Parathyroid adenoma (tissue), 2 donors: Measurements from ENCODE around the gene P4HA3.

ENCODE experiments used
- H2AFZ ChIP-seq: fragments of 300-600 bp; sonication (generic); one replicate; pipeline ENCODE4 v1.7.0; 2017; ENCODE audit warnings: antibody characterized with exemption, mild to moderate bottlenecking
- H3K27ac ChIP-seq: fragments of 300-600 bp; sonication (generic); one replicate; pipeline ENCODE4 v1.7.0; 2017
- H3K27me3 ChIP-seq: fragments of 300-600 bp; sonication (generic); one replicate; pipeline ENCODE4 v1.7.0; 2017; ENCODE audit warnings: low read length; ENCODE audit not compliant: control insufficient read depth, insufficient read depth
- H3K36me3 ChIP-seq: fragments of 300-600 bp; sonication (generic); one replicate; pipeline ENCODE4 v1.7.0; 2017; ENCODE audit warnings: low read length; ENCODE audit not compliant: control insufficient read depth, insufficient read depth
- H3K4me1 ChIP-seq: fragments of 300-600 bp; sonication (generic); one replicate; pipeline ENCODE4 v1.7.0; 2017; ENCODE audit warnings: control low read depth
- H3K4me2 ChIP-seq: fragments of 300-600 bp; sonication (generic); one replicate; pipeline ENCODE4 v1.7.0; 2017; ENCODE audit warnings: low read length
- H3K4me3 ChIP-seq: fragments of 300-600 bp; sonication (generic); one replicate; pipeline ENCODE4 v1.7.0; 2017; ENCODE audit warnings: low read depth, low read length
- H3K79me2 ChIP-seq: fragments of 300-600 bp; sonication (generic); one replicate; pipeline ENCODE4 v1.7.0; 2017; ENCODE audit warnings: control low read depth
- H3K9ac ChIP-seq: fragments of 300-600 bp; sonication (generic); one replicate; pipeline ENCODE4 v1.7.0; 2017; ENCODE audit warnings: mild to moderate bottlenecking
- H3K9me3 ChIP-seq: fragments of 300-600 bp; sonication (generic); one replicate; pipeline ENCODE4 v1.7.0; 2017; ENCODE audit warnings: low read length; ENCODE audit not compliant: control insufficient read depth
- CTCF ChIP-seq: fragments of 300-600 bp; sonication (generic); IDR thresholded peaks from one replicate; pipeline ENCODE4 v1.7.0; 2017; ENCODE audit warnings: antibody characterized with exemption, mild to moderate bottlenecking
- donor health status: primary hyperparathyroidism.

The P4HA3 gene

GRCh38 chr11:74311352-74311926 lies at the start of gene P4HA3:
Gene P4HA3 (minus strand): TSS chr11:74311640. CDS start chr11:74311611, 29 bp downstream.
- H3K36me3 ChIP-seq: no peaks in the 10 kb centered on the region
- TF ChIP-seq CTCF: no peak

GRCh38 chr11:74357449-74357848 lies 46.0 kb upstream of the P4HA3 start:
- H3K4me2 ChIP-seq: no peak overlapping the region
- no peaks in the 10 kb centered on the region for H3K79me2 ChIP-seq
- H3K4me3 ChIP-seq: no peak overlapping the region
- H3K4me1 ChIP-seq: no peaks in the 10 kb centered on the region
- no peak for TF ChIP-seq CTCF
- no peaks in the 10 kb centered on the region for H3K27me3 ChIP-seq
- H3K9ac ChIP-seq: no peak overlapping the region
- H2AFZ ChIP-seq: no peak overlapping the region
- H3K36me3 ChIP-seq: no peaks in the 10 kb centered on the region
- no peak overlapping the region for H3K27ac ChIP-seq
- H3K9me3 ChIP-seq: no peaks in the 10 kb centered on the region

More at GRCh38 chr11:74311352-74311926, at the start of gene P4HA3:
- Histone ChIP-seq H3K4me2 (peak within 1 kb of the TSS; percentile 57), H2AFZ (peak within 1 kb of the TSS; percentile 69), H3K79me2 (no peaks in the 10 kb centered on the region), H3K27me3 (no peaks in the 10 kb centered on the region), H3K4me1 (no peaks in the 10 kb centered on the region), H3K4me3 (no peak within 1 kb of the TSS), H3K27ac (no peak within 1 kb of the TSS), H3K9ac (no peak within 1 kb of the TSS), H3K9me3 (no peaks in the 10 kb centered on the region)

GRCh38 chr11:74355626-74356025 lies 44.2 kb upstream of the P4HA3 start:
- H3K27ac ChIP-seq: no peak overlapping the region
- H3K79me2 ChIP-seq: no peaks in the 10 kb centered on the region
- no peak for TF ChIP-seq CTCF
- no peak overlapping the region for H2AFZ ChIP-seq
- no peaks in the 10 kb centered on the region for H3K36me3 ChIP-seq
- no peaks in the 10 kb centered on the region for H3K9me3 ChIP-seq
- no peak overlapping the region for H3K9ac ChIP-seq
- no peak overlapping the region for H3K4me3 ChIP-seq
- no peak overlapping the region for H3K4me2 ChIP-seq
- H3K27me3 ChIP-seq: no peaks in the 10 kb centered on the region
- H3K4me1 ChIP-seq: no peaks in the 10 kb centered on the region

- no peaks in the 10 kb centered on the region for H3K36me3 ChIP-seq
- no peak overlapping the region for H3K4me2 ChIP-seq
- no peak overlapping the region for H3K27ac ChIP-seq
- H3K27me3 ChIP-seq: no peaks in the 10 kb centered on the region
- H2AFZ ChIP-seq: no peak overlapping the region
- no peaks in the 10 kb centered on the region for H3K9me3 ChIP-seq
- H3K79me2 ChIP-seq: no peaks in the 10 kb centered on the region
- TF ChIP-seq CTCF: no peak
- H3K9ac ChIP-seq: no peak overlapping the region
- no peak overlapping the region for H3K4me3 ChIP-seq
- H3K4me1 ChIP-seq: no peaks in the 10 kb centered on the region
Observed at GRCh38 chr11:74354036-74354435, 42.6 kb upstream of the P4HA3 start.

GRCh38 chr11:74347381-74347780 lies 35.9 kb upstream of the P4HA3 start:
- H3K9me3 ChIP-seq: no peaks in the 10 kb centered on the region
- H2AFZ ChIP-seq: no peak overlapping the region
- no peak overlapping the region for H3K27ac ChIP-seq
- no peak overlapping the region for H3K9ac ChIP-seq
- H3K4me2 ChIP-seq: no peak overlapping the region
- H3K79me2 ChIP-seq: no peaks in the 10 kb centered on the region
- H3K4me3 ChIP-seq: no peak overlapping the region
- no peaks in the 10 kb centered on the region for H3K27me3 ChIP-seq
- no peak for TF ChIP-seq CTCF
- no peaks in the 10 kb centered on the region for H3K4me1 ChIP-seq
- H3K36me3 ChIP-seq: no peaks in the 10 kb centered on the region
